ENCODE results near the gene HDAC9. TPM values are rescaled to one million over a fixed set of nuclear protein-coding genes. Genes with fewer than 3 reads are reported as not detected.

Gene HDAC9
- total RNA-seq, 1 donor from 2014 or later = 0.52 TPM

GRCh38 chr7:18760631-18761445 is 265.3 kb downstream of the HDAC9 start:
- intact Hi-C loops (cut with micrococcal nuclease) = no loop called here
- no peaks in the 10 kb centered on the region for H3K4me1 Mint-ChIP-seq (ENCODE audit: low read depth)
- no peaks in the 10 kb centered on the region for H3K9me3 Mint-ChIP-seq
- no peak overlapping the region for H3K27ac Mint-ChIP-seq
- DNase-seq (ENCODE audit: low spot score) = no peak
- no peak overlapping the region for H3K4me3 Mint-ChIP-seq (ENCODE audit: low read depth)
- no peaks in the 10 kb centered on the region for H3K27me3 Mint-ChIP-seq (ENCODE audit: low read depth)
- no peaks in the 10 kb centered on the region for H3K36me3 Mint-ChIP-seq (ENCODE audit: low read depth)

- Mint-ChIP-seq H3K27me3 (ENCODE audit: low read depth) (no peaks in the 10 kb centered on the region), H3K9me3 (no peaks in the 10 kb centered on the region), H3K4me1 (ENCODE audit: low read depth) (no peaks in the 10 kb centered on the region), H3K36me3 (ENCODE audit: low read depth) (no peaks in the 10 kb centered on the region), H3K4me3 (ENCODE audit: low read depth) (no peak overlapping the region), H3K27ac (no peak overlapping the region)
- DNase-seq (ENCODE audit: low spot score) = no peak
- intact Hi-C loops (cut with micrococcal nuclease) = no loop called here
These were observed 266.6 kb downstream of the HDAC9 start for GRCh38 chr7:18762189-18762588.

- intact Hi-C loops (cut with micrococcal nuclease) = no loop called here
- H3K9me3 Mint-ChIP-seq = no peaks in the 10 kb centered on the region
- no peak overlapping the region for H3K27ac Mint-ChIP-seq
- H3K27me3 Mint-ChIP-seq (ENCODE audit: low read depth) = no peaks in the 10 kb centered on the region
- no peaks in the 10 kb centered on the region for H3K4me1 Mint-ChIP-seq (ENCODE audit: low read depth)
- no peaks in the 10 kb centered on the region for H3K36me3 Mint-ChIP-seq (ENCODE audit: low read depth)
- no peak overlapping the region for H3K4me3 Mint-ChIP-seq (ENCODE audit: low read depth)
- DNase-seq (ENCODE audit: low spot score) = no peak
These were observed 272.7 kb downstream of the HDAC9 start for GRCh38 chr7:18768256-18768655.

DNA sequence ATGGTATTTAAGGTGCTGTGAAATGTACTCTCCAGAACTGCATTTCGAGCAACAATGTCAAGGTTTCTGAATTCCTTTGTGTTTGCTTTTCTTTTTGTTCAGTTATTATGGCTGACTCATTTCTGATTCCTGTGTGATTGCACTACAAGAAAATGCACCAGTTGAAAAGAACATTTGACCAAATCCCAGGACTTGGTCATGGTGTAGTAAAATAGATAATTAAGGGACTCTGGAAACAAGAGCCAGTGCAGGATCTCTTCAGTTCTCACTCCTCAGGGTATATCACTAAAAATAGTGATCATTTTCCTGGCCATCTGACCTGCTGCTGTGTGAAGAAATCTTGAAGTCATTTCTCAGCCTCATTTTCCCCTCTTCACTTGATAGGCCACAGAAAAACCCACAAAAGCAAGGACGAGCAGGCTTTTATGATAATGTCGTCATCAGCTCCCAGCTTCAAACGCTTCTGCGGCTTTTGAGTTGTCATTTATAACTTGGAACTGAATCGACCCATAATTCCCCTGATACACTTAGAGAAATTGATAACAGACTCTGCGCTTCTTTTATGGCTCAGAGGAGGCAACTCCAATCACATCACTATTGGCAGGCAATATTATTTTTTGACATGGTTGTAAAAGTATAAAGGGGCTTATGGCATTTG is 274.7 kb downstream of the HDAC9 start:
- Mint-ChIP-seq H3K27me3 (ENCODE audit: low read depth) (no peaks in the 10 kb centered on the region), H3K27ac (no peak overlapping the region), H3K9me3 (no peaks in the 10 kb centered on the region), H3K4me1 (ENCODE audit: low read depth) (no peaks in the 10 kb centered on the region), H3K36me3 (ENCODE audit: low read depth) (no peaks in the 10 kb centered on the region), H3K4me3 (ENCODE audit: low read depth) (no peak overlapping the region)
- no peak for DNase-seq (ENCODE audit: low spot score)
- intact Hi-C loops (cut with micrococcal nuclease) = no loop called here

- no peak for DNase-seq (ENCODE audit: low spot score)
- Mint-ChIP-seq H3K4me1 (ENCODE audit: low read depth) (no peaks in the 10 kb centered on the region), H3K27ac (no peak overlapping the region), H3K9me3 (no peaks in the 10 kb centered on the region), H3K36me3 (ENCODE audit: low read depth) (no peaks in the 10 kb centered on the region), H3K27me3 (ENCODE audit: low read depth) (no peaks in the 10 kb centered on the region), H3K4me3 (ENCODE audit: low read depth) (no peak overlapping the region)
- intact Hi-C loops (cut with micrococcal nuclease) = no loop called here
These were observed 275.3 kb downstream of the HDAC9 start for GRCh38 chr7:18770822-18771221.

DNA sequence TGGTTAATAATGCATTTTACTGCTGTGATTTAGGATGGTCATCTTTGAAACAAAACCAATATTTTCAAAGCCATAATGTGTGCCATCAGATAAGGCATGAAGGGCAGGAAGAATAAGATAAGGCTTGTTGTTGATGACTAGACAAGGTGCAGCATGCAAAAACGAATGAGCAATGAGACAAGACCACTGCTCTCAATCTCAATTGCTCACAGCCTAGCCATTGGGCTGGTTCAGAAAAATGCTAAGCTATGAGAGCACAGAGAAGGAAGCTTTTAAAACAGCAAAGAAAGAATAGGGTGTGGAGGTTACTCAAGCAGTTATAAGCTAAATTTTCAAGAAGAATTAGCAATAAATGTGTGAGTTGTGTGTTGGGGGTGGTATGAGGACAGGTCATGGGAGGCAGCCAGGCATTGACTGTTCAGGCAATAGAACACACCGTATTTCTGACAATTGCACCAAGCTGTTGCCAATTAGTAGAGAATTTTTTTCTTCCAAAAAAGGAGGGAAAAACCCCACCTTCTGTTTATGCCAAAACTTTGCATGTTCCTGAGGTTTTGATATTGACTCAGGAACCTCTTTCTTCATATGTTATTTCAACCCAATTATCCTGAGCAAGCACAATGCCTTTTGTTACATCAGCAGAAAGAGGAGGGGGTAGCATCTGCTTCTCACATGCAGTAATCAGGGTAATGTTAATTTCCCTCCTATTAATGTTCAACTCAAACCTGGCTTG is 276.5 kb downstream of the HDAC9 start:
- Mint-ChIP-seq H3K36me3 (ENCODE audit: low read depth) (no peaks in the 10 kb centered on the region), H3K4me1 (ENCODE audit: low read depth) (no peaks in the 10 kb centered on the region), H3K9me3 (no peaks in the 10 kb centered on the region), H3K4me3 (ENCODE audit: low read depth) (no peak overlapping the region), H3K27ac (no peak overlapping the region), H3K27me3 (ENCODE audit: low read depth) (no peaks in the 10 kb centered on the region)
- intact Hi-C loops (cut with micrococcal nuclease) = no loop called here
- DNase-seq (ENCODE audit: low spot score) = no peak

GRCh38 chr7:18772567-18772965 is 277.0 kb downstream of the HDAC9 start:
- no peaks in the 10 kb centered on the region for H3K4me1 Mint-ChIP-seq (ENCODE audit: low read depth)
- H3K4me3 Mint-ChIP-seq (ENCODE audit: low read depth) = no peak overlapping the region
- no peaks in the 10 kb centered on the region for H3K27me3 Mint-ChIP-seq (ENCODE audit: low read depth)
- H3K27ac Mint-ChIP-seq = no peak overlapping the region
- no peaks in the 10 kb centered on the region for H3K9me3 Mint-ChIP-seq
- intact Hi-C loops (cut with micrococcal nuclease) = no loop called here
- no peaks in the 10 kb centered on the region for H3K36me3 Mint-ChIP-seq (ENCODE audit: low read depth)
- no peak for DNase-seq (ENCODE audit: low spot score)

GRCh38 chr7:18777314-18777713 is 281.8 kb downstream of the HDAC9 start:
- no peaks in the 10 kb centered on the region for H3K27me3 Mint-ChIP-seq (ENCODE audit: low read depth)
- no peak overlapping the region for H3K27ac Mint-ChIP-seq
- H3K9me3 Mint-ChIP-seq = no peaks in the 10 kb centered on the region
- no peaks in the 10 kb centered on the region for H3K36me3 Mint-ChIP-seq (ENCODE audit: low read depth)
- intact Hi-C loops (cut with micrococcal nuclease) = no loop called here
- DNase-seq (ENCODE audit: low spot score) = no peak
- H3K4me1 Mint-ChIP-seq (ENCODE audit: low read depth) = no peaks in the 10 kb centered on the region
- H3K4me3 Mint-ChIP-seq (ENCODE audit: low read depth) = no peak overlapping the region

DNA sequence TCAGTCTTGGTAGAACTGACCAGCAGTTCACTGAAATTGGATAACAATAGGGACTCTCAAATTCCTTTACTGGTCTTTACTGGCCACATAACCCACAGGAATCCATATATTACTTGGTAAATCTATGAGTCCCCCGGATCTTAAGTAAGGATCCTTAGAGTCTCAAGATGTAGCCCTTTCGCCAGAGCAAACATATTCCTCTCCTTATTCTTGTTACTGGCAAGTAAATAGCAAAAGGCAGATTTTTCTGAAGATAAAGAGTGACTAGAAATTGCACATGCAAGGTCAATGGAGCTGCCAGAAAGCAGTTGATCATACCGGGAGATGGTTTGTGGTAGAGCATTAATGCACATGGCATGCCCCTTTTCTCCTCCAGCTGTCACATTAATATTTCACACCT is 283.0 kb downstream of the HDAC9 start:
- DNase-seq (ENCODE audit: low spot score) = no peak
- H3K27ac Mint-ChIP-seq = no peak overlapping the region
- H3K9me3 Mint-ChIP-seq = no peaks in the 10 kb centered on the region
- H3K4me1 Mint-ChIP-seq (ENCODE audit: low read depth) = no peaks in the 10 kb centered on the region
- no peaks in the 10 kb centered on the region for H3K36me3 Mint-ChIP-seq (ENCODE audit: low read depth)
- no peak overlapping the region for H3K4me3 Mint-ChIP-seq (ENCODE audit: low read depth)
- no peaks in the 10 kb centered on the region for H3K27me3 Mint-ChIP-seq (ENCODE audit: low read depth)
- intact Hi-C loops (cut with micrococcal nuclease) = no loop called here

GRCh38 chr7:18780266-18780665 is 284.7 kb downstream of the HDAC9 start:
- Mint-ChIP-seq H3K36me3 (ENCODE audit: low read depth) (no peaks in the 10 kb centered on the region), H3K9me3 (no peaks in the 10 kb centered on the region), H3K4me3 (ENCODE audit: low read depth) (no peak overlapping the region), H3K27ac (no peak overlapping the region), H3K4me1 (ENCODE audit: low read depth) (no peaks in the 10 kb centered on the region), H3K27me3 (ENCODE audit: low read depth) (no peaks in the 10 kb centered on the region)
- no peak for DNase-seq (ENCODE audit: low spot score)
- intact Hi-C loops (cut with micrococcal nuclease) = no loop called here

DNA sequence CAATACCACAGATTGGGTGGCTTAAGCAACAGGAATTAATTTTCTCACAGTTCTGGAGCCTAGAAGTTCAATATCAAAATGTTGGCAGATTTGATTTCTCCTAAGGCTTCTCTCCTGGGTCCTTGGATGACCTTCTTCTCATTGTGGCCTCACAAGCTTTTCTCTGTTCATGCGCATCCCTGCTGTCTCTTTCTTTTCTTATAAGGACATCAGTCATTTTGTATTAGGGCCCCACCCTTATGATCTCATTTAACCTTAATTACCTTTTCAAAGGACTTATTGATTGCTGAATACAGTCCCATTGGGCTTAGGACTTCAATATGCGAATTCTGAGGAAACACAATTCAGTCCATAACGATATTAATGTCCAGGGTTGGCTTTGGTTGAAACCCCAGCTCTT is 285.4 kb downstream of the HDAC9 start:
- intact Hi-C loops (cut with micrococcal nuclease) = no loop called here
- H3K4me3 Mint-ChIP-seq (ENCODE audit: low read depth) = no peak overlapping the region
- no peaks in the 10 kb centered on the region for H3K36me3 Mint-ChIP-seq (ENCODE audit: low read depth)
- no peaks in the 10 kb centered on the region for H3K4me1 Mint-ChIP-seq (ENCODE audit: low read depth)
- no peak overlapping the region for H3K27ac Mint-ChIP-seq
- no peak for DNase-seq (ENCODE audit: low spot score)
- no peaks in the 10 kb centered on the region for H3K27me3 Mint-ChIP-seq (ENCODE audit: low read depth)
- H3K9me3 Mint-ChIP-seq = no peaks in the 10 kb centered on the region

- intact Hi-C loops (cut with micrococcal nuclease) = no loop called here
- H3K36me3 Mint-ChIP-seq (ENCODE audit: low read depth) = no peaks in the 10 kb centered on the region
- no peak for DNase-seq (ENCODE audit: low spot score)
- H3K9me3 Mint-ChIP-seq = peaks cover 4% of the 10 kb centered on the region
- no peaks in the 10 kb centered on the region for H3K4me1 Mint-ChIP-seq (ENCODE audit: low read depth)
- no peak overlapping the region for H3K4me3 Mint-ChIP-seq (ENCODE audit: low read depth)
- H3K27me3 Mint-ChIP-seq (ENCODE audit: low read depth) = no peaks in the 10 kb centered on the region
- no peak overlapping the region for H3K27ac Mint-ChIP-seq
These were observed 290.7 kb downstream of the HDAC9 start for GRCh38 chr7:18786196-18786727.

DNA sequence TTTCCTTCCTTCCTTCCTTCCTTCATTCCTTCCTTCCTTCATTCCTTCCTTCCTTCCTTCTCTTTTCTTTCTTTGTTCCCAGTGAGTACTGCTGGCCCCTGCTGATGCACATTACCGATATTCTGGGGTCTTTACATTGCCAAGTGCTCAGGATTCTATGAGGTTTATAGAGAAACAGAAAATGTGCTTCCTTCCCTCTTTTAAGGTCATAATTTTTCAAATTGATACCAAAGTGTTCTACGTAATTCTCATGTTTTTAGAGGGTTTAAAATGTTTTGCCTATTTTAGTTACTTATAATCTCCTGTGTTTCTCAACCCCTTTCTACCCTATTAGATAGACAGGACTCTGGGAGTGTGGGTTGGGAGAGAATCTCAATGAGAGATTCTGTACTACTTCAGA is 291.2 kb downstream of the HDAC9 start:
- intact Hi-C loops (cut with micrococcal nuclease) = no loop called here
- Mint-ChIP-seq H3K27me3 (ENCODE audit: low read depth) (no peaks in the 10 kb centered on the region), H3K9me3 (peaks cover 4% of the 10 kb centered on the region), H3K36me3 (ENCODE audit: low read depth) (no peaks in the 10 kb centered on the region), H3K4me1 (ENCODE audit: low read depth) (no peaks in the 10 kb centered on the region), H3K27ac (no peak overlapping the region), H3K4me3 (ENCODE audit: low read depth) (no peak overlapping the region)
- no peak for DNase-seq (ENCODE audit: low spot score)
